ENCODE data around the gene SERP2.
A peak's percentile ranks its signal among the peaks of the same experiment; 100 is the strongest.

SERP2 gene

GRCh38 chr13:44389876-44390275 is 16.3 kb downstream of the SERP2 start:
- no peak for DNase-seq

DNA sequence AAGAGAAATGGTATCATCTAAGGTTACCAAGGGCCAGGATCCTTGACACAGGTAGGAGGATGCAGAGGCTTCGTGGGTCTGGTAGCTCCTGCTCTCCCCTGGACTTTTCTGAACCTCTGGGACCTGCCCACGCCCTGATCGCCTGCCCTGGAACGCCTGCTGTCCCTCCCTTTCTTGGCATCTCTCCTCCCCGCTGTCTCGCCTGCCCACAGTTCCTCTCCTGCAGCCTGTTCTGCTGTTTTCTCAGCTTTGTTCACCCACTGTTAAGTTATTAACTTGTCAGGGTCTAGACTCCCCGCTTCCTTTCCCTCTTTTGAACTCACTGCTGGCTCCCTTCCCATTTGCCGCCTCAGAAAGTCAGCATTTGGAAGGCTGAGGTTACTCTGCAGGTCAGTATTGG is 19.8 kb downstream of the SERP2 start:
- DNase-seq: peak; percentile 90

- DNase-seq: peak; percentile 20
Observed at GRCh38 chr13:44394658-44395057, 21.0 kb downstream of the SERP2 start.

- no peak for DNase-seq
Observed at GRCh38 chr13:44395976-44396694, 22.5 kb downstream of the SERP2 start.

DNA sequence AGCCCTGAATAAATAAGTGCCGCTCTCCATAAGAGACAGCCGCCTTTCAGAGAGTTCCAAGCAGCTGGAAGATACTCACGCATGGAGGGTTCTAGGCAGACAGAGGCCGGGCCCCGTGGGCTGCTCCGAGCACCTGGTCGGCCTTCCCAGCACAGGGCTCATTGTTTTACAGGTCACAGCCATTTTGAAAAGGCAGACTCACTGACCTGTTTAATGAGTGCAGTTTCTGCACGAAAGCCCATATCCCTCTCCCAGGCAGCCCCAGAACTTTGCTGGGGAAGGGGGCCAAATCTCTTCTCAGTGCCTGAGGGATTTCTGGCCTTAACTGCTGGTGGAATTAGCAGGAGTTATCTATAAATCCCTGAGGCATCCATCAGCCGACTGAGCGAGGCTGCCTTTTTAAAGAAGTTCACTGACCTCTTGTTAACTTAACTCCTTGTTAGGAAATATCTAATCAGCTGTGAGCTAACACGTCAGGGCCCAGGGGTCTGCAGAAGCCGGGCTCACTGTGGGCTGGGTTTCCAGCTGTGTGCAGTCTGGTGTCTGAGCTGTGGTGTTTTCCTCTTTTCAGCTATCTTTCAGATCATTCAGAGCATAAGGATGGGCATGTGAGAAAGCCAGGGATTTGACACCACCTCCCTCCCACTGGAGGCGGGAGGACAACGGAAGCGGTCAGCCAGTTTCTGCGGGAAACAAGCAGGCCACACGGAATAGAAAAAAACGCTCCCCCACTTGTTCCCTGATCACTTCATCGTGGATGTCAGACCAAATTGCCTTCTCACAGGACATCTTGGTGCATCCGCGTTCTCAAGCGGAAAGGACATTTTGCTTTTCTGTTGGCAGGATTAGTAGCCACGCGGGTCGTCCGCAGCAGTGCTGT is 23.3 kb downstream of the SERP2 start:
- DNase-seq: peak; percentile 29

GRCh38 chr13:44397766-44398223 is 24.2 kb downstream of the SERP2 start:
- no peak for DNase-seq

GRCh38 chr13:44398606-44399005 is 25.0 kb downstream of the SERP2 start:
- no peak for DNase-seq

DNA sequence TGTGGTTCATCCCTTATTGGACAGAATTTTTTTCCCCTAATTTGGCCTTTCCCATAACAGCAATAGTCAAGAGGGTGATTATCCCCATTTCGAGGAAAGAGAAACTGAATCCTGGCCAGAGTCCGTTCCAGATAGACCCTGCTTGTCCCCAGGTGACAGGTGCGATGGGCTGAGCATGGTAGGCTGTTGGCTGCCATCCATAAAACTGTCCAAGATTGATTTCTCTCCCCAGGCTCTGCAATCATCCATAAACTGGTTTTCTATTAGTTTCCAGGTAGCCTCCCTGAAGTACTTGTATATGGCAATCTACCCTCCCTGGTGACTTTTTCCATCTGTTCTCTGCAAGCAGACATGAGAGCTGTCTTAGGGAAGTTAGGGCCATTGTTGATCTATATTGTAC is 25.4 kb downstream of the SERP2 start:
- DNase-seq: no peak

DNA sequence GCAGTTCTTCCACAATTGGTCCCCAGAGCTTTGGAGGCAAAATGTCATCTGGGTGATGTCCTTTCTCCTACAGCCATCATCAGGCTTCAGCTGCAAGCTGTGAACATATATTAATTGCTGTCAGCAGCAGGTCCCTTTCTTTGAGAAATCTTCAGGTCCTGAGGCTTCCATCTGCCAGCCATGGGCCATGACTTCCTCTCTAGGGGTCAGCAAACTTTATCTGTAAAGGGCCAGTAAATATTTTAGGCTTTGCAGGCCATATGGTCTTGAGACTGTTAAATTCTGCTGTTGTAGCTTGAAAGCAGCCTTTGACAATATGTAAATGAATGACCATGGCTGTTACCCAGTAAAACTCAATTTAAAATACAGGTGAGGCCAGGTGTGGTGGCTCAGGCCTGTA is 27.1 kb downstream of the SERP2 start:
- no peak for DNase-seq

DNA sequence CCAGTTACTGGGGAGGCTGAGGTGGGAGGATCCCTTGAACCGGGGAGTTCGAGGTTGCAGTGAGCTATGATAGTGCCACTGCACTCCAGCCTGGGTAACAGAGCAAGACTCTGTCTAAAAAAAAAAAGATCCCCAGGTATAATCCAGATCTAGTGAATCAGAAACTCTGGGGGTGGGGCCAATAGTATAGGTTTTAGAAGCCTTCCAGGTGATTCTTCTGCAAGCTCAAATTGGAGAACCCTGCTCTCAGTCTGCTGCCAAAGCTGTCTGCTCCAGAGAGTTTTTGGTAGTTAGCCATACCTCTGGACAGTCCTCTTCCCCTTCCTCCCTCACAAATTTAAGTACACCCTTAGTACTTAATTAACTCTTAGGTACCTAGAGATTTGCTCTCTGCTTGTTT is 28.0 kb downstream of the SERP2 start:
- no peak for DNase-seq

- no peak for DNase-seq
Observed at GRCh38 chr13:44402899-44403445, 29.3 kb downstream of the SERP2 start.

DNA sequence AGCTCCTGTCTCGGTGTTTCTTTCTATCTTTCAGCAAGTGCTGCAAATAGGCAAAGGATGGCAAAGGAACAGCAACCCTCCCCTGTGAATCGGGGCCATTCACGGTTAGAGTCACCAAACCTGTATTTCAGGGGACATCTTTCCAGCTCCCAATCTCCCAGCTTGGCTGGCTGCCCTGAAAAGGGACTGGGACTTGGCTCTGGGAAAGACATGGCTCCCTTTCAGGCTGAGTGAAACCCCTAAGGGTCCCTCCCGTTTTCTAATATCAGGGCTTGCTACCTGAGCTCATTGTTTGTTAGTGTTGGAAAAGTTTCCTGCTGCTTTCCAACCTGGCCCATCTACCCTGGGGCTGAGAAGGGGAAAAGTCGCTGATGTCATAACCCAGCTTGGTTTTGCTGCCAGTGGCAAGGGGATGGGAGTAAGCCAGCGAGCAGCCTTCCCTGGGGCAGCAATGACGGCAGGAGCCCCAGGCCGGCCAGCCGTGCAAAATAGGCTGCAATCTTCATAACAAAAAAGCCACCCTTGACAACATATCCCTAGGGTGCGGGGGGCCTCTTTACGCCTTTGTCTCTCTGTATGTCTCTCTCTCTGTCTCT is 29.9 kb downstream of the SERP2 start:
- no peak for DNase-seq

GRCh38 chr13:44404261-44405132 is 30.9 kb downstream of the SERP2 start:
- DNase-seq: no peak

DNA sequence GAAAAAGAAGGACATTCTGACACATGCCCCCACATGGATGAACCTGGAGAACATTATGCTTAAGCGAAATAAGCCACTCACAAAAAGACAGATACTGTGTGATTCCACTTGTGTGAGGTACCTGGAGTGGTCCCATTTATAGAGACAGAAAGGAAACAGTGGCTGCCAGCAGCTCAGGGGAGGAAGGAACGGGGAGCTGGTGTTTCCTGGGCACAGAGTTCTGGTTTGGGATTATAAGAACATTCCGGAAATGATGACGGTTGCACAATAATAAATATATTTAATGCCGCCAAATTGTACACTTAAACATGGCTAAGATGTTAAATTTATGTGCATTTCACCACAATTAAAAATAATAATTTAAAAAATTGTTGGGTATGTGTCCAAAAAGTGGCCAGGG is 33.0 kb downstream of the SERP2 start:
- DNase-seq: no peak

DNA sequence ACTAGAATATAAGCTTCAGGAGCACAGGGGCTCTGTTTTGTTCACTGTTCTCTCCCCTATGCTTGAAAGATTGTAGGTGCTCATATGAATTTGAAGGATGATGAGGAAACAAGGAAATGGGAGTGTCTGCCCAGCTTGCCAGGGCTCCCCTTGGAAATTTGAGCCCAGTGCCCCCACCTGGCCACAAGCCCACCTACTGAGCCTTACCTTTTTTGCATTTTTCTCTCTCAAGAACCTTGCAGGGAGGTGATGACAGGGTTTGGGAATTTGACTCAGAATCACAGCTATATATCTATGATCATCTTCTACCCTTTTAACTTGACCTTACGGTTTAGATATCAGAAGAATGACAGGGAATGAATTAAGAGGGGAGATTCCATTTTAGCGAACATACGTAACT is 33.8 kb downstream of the SERP2 start:
- DNase-seq: no peak

GRCh38 chr13:44407891-44408290 is 34.3 kb downstream of the SERP2 start:
- DNase-seq: no peak

- no peak for DNase-seq
Observed at GRCh38 chr13:44409595-44409994, 36.0 kb downstream of the SERP2 start.

- DNase-seq: no peak
Observed at GRCh38 chr13:44410328-44410859, 36.8 kb downstream of the SERP2 start.

DNA sequence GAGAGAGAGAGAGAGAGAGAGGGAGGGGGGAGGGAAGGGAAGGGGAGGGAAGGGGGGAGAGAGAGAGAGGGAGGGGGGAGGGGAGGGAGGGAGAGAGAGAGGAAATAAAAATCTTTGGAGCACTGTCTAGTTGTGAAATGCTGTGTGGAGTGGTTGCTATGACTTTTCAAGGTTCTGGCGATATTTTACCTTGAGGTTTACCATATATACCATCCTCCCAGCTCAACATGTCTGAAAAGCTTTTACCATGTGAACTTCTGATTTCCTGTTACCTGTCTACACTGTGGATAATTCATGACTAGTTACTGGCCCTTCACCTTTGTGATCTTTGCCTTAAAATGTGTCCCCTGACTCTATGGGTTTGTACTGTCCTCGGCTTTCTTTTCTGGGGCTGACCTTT is 38.2 kb downstream of the SERP2 start:
- no peak for DNase-seq

DNA sequence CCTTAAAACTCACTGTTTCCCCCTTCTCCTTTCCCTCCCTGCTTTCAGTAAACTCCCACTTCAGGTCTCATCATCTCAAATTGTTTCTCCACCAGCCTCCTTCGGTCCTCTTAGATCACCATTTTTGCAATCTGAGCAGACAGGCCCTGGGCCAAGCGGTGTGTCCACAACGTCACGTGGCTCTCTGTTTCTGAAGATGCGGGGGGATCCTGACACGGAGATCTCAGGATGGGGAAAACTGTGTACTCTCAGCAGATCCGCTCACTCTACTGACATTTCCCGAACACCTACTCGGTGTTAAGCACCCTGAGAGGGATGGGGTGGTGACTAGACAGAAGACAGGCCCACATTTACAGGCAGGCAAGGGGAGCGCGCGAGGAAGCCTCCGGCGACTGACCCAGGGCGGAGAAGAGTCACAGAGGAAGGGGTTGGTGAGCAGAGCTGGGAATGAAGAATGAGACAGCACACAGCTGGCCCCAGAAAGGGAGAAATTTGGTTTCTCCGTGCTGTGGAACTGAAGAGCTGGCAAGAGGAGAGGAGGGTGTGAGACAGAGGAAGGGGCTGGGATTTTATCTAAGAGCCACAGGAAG is 38.8 kb downstream of the SERP2 start:
- no peak for DNase-seq

DNA sequence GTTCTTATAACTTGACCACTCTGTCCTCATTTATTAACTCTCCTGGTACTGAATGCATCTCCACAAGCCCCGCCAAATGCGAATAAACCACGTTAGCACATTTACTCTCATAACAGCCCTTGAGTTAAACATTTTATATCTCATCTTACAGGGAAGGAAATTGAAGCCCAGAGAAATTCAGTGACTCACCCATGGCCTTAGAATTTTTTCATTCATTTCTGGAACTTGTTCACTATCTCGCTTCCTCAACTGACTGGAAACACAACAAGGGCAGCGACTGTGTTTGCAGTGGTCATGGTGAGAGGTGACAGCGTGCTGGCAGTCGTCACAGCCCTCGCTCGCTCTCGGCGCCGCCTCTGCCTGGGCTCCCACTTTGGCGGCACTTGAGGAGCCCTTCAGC is 39.5 kb downstream of the SERP2 start:
- DNase-seq: no peak

- DNase-seq: no peak
Observed at GRCh38 chr13:44414716-44415115, 41.1 kb downstream of the SERP2 start.

Data from kidney glomerular epithelial cell (primary cell).